H7 (cell line): ENCODE data around the gene DRG2. TPM values are rescaled to one million over a fixed set of nuclear protein-coding genes. Genes with fewer than 3 reads are reported as not detected.

Experiments
- DNase-seq: peaks from one replicate; pipeline ENCODE4 v3.0.0; 2012
- H3K27me3 ChIP-seq: 2 replicates; pipeline ENCODE4 v1.6.0; 2011; ENCODE audit warnings: mild to moderate bottlenecking, low read length; ENCODE audit not compliant: control insufficient read depth, insufficient read depth
- H3K36me3 ChIP-seq: replicated peaks from 2 replicates; pipeline ENCODE4 v1.5.1; 2011; ENCODE audit warnings: low read length; ENCODE audit not compliant: control insufficient read depth, insufficient read depth
- H3K4me3 ChIP-seq: 2 replicates; pipeline ENCODE4 v1.5.1; 2011; ENCODE audit warnings: low read depth, mild to moderate bottlenecking, control low read depth, low read length, moderate library complexity; ENCODE audit not compliant: insufficient read depth
- total RNA-seq: library from RNA; depleted of rRNA; stranded (reverse); fragments of >200 nt; shearing (Covaris generic); gene quantifications from 2 replicates; pipeline ENCODE4 v1.2.3, GENCODE V29; 2014

DRG2 gene
- total RNA-seq, 1 experiment from 2014 or later: 66.4 TPM

DNA sequence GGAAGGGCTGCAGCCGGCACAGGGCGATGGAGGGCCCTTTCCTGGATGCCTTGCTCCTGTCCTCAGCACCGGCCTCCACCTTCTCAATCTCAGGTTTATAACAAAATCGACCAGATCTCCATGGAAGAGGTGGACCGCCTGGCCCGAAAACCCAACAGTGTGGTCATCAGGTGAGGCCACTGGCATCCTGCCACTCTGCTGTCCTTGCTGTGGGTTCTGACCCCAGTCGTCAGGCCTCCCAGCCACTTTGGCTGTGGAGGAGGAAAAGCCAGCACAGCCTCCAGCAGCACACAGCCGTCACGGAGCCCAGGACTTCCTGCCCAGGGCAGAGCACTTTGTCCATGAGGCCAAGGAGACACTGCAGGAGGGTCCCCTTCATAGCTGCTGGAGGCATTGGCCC lies 14.1 kb downstream of the DRG2 start:
- Histone ChIP-seq H3K4me3 (no peak overlapping the region), H3K27me3 (no peaks in the 10 kb centered on the region), H3K36me3 (peaks cover 16% of the 10 kb centered on the region)
- DNase-seq: no peak

DNA sequence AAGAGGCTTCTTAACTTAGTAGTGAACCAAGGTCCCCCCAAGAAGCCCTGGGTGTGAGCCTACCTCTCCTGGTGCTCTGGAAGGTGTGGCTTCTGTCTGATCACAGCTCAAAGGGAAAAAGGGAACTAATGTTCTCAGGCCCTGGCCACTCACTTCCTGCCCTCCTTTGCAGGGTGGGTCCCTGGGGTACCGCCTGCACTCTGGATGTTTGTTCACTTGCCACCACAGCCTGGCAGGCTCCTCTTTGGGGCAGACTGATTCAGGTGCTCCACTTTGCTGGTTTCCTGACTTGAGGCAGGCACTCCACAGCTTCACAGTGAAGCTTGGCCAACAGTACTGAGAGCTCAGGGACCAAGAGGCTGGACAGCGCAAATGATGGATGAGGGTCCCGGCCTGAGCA lies 14.9 kb downstream of the DRG2 start:
- peaks cover 16% of the 10 kb centered on the region for H3K36me3 ChIP-seq
- no peak overlapping the region for H3K4me3 ChIP-seq
- no peaks in the 10 kb centered on the region for H3K27me3 ChIP-seq
- DNase-seq: no peak

DNA sequence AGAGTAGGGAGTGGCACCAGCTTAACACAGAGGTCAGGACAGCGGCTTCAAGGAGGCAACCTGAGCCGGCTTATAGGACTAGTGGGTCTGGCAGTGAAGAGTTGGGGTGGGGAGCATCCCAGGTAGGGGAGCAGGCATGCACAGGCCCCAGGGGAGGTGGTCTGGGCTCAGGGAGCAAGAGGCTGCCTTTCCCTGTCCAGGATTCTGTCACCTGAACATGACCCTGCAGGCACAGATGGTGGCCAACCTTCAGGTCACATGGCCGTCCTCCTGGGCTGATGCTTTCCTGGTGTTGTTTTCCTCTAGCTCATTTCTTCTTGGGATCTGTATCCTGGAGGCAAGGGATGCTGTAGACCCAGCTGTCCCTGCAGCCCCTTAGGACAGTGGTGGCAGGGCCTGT lies 17.3 kb downstream of the DRG2 start:
- Histone ChIP-seq H3K27me3 (no peaks in the 10 kb centered on the region), H3K36me3 (peaks cover 14% of the 10 kb centered on the region), H3K4me3 (no peak overlapping the region)
- DNase-seq: no peak

DNA sequence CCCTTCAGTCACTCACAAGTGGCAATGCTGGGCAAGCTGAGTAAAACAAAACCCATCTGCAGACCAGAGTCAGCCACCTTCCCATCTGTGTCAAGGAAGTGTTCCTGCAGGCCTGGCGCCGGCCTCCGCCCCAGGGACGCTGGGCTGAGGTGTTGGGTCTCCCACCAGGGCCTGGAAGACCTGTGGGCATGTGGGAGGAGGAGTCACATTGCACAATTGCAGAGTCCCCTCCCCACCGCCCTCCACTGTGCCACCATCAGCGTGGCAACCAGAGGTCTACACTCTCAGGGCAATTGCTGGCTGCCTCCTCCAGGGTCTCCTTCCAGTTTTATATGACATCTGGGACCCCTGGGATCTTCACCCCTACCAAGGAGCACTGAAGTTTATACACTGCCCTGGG lies 17.8 kb downstream of the DRG2 start:
- Histone ChIP-seq H3K4me3 (no peak overlapping the region), H3K36me3 (peaks cover 13% of the 10 kb centered on the region)

DNA sequence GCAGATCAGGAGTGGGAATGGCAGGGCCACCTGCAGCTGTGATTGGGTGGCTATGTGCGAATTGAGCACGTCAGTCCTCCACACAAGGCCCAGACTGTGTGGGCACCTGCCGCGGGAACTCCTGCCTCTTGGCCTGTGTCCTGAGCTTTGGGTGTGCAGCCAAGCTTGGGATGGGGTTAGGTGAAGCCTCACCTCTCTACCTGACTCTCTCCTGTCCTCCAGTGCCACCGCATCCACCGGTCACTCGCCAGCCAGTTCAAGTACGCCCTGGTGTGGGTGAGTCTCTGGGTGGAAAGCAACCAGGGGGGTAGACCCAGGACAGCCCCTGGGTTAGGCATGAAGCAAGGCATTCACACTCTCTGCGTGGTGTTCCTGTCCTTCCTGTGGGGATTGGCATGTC lies 18.5 kb downstream of the DRG2 start:
- no peak for DNase-seq
- Histone ChIP-seq H3K4me3 (no peak overlapping the region), H3K27me3 (no peaks in the 10 kb centered on the region), H3K36me3 (peaks cover 13% of the 10 kb centered on the region)

More for the DNA sequence above, 17.8 kb downstream of the DRG2 start:
- H3K27me3 ChIP-seq: no peaks in the 10 kb centered on the region
- DNase-seq: no peak

DNA sequence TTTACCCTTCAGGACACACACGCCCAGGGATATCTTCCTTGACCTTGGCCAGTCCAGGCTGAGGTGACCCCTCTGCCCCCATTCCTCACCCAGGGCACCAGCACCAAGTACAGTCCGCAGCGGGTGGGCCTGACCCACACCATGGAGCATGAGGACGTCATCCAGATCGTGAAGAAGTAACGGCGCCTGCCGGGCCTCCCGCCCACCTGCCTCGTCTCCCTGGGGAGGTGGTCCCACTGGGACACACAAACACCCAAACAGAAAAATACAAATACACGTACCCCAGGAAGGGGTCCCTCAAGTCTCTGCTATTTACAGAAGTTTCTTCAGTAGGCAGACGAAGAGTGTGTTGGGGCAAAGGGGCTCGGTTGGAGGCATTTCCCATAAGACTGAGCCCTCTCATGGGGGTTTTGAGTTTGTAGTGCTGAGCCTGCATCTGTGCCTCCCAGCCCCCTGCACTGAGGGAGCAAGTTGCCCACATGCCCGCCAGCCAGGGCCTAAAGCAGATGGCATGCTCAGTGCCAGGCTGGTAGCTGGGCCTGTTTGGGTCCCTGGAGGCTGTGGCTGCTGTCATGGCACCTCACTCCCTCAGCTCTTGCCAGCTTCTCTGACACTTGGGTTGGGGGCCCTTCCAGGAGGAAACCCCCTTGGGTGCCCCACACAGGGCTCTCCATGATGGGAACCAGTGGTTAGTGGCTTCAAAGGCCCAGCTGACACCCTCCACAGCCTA lies 19.5 kb downstream of the DRG2 start:
- no peak overlapping the region for H3K4me3 ChIP-seq
- H3K27me3 ChIP-seq: no peaks in the 10 kb centered on the region
- DNase-seq: no peak
- H3K36me3 ChIP-seq: peaks cover 11% of the 10 kb centered on the region

DNA sequence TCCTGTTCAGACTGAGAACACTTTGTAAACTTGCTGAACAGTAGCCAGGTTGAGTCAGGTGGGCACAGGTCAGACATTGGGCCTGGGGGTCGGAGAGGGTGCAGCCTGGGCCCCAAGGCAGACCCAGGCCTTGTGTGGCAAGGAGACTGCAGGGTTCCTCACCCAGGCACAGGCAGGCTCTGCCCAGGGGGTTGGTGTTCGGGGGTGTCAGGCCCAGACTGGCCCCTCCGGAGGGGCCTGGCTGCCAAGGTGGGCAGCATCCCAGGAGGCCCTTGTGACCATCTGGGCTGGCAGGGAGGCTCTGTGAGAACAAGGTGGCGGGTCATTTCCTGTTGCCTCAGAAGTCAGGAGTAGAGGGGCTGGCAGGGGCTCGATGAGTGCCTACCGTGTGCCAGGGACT lies 20.2 kb downstream of the DRG2 start:
- Histone ChIP-seq H3K27me3 (no peaks in the 10 kb centered on the region), H3K4me3 (no peak overlapping the region), H3K36me3 (peaks cover 11% of the 10 kb centered on the region)
- DNase-seq: no peak

DNA sequence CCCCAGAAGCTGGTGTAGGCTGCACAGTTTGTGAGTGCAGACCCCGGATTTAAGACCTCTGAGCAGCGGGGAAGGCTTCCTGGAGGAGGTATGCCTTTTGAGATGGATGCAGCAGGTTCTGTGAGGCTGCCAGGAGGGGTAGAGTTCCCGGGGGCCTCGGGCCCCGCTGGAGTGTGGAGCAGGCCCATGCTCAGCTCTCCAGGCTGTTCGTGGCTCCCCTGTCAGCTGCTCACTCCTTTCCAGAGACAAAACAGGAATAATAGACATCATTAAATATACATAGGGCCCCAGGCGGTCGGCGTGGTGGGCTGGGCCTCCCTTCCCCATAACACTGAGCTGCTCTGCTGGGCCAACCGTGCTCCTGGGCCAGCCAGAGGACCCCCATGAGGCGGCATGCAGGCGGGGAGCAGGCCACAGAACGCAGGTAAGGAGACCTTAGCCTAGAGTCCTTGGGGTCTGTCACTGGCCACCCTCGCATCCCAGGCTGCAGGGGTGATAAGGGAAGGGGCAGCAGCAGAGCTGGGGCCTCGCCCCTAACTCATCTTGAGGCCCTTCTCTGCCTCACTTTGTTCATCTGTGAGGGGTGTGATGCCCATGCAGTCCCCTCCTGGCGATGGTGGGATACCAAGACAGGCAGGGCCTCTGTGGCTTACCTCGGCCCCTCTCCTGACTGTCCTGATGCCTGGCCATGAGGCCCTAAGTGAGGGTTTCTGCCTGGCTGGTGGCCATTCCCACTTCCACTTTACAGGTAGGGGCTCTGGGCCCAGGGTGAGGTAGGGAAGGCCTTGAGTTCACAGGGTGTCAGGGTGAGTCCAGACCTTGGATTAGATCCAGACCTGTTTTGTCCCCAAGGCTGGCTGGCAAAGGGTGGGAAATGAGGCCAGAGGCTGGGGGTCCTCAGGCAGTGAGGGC lies 20.9 kb downstream of the DRG2 start, which contains the start of gene MYO15A:
Gene MYO15A (plus strand): TSS at position 356 of the 912 bp plus-strand sequence. CDS start 10,045 bp downstream, outside the sequence.
- no peak for DNase-seq
- Histone ChIP-seq H3K27me3 (no peaks in the 10 kb centered on the region), H3K4me3 (no peak within 1 kb of the TSS), H3K36me3 (peaks cover 11% of the 10 kb centered on the region)

DNA sequence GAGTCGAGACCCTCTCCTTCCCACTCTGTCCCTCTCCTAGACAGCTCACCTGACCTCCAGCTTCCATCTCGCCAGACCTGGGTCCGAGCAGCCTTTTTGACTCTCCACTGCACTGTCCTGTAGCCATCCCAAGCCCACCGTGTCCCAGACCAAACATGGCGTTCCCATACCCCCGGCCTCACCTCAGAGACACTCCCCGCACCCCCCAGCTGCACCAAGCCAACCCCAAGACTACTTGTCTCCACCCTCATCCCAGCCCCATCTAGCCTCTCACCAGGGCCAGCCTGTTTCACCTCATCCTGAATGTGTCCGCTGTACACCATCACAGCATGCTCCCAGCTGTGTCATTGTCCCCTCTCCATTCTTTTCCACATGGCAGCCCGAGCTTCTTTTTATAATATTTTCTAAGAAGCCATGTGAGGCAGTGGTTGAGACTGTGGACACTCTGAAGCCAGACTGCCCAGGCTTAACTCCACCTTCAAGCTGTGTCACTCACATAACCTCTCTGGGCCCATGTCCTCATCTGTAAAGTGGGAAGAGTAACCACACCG lies 22.3 kb downstream of the DRG2 start:
- DNase-seq: no peak
- Histone ChIP-seq H3K4me3 (no peak overlapping the region), H3K27me3 (no peaks in the 10 kb centered on the region), H3K36me3 (peaks cover 6% of the 10 kb centered on the region)

DNA sequence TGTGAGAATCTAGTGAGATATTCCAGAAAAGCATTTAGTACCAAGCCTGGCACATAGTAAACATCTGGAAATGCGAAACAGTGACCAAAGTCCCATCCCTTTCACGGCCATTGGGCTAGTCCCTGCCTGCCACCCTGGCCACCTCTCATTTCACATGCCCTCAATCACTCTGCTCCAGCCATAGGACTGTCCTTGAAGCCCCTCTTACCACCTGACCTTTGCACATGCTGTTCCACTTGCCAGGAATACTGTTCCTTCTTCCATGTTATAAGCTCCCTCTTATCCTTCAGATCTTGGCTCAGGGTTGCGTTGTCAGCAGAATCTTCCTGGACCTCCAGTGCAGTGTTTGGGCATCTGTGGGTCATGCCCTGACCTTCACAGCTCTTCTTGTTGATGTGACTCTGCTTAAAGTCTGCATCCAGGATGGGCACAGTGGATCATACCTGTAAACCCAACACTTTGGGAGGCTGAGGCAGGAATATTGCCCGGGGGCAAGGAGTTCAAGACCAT lies 22.9 kb downstream of the DRG2 start:
- peaks cover 6% of the 10 kb centered on the region for H3K36me3 ChIP-seq
- no peak for DNase-seq
- H3K27me3 ChIP-seq: no peaks in the 10 kb centered on the region
- no peak overlapping the region for H3K4me3 ChIP-seq

DNA sequence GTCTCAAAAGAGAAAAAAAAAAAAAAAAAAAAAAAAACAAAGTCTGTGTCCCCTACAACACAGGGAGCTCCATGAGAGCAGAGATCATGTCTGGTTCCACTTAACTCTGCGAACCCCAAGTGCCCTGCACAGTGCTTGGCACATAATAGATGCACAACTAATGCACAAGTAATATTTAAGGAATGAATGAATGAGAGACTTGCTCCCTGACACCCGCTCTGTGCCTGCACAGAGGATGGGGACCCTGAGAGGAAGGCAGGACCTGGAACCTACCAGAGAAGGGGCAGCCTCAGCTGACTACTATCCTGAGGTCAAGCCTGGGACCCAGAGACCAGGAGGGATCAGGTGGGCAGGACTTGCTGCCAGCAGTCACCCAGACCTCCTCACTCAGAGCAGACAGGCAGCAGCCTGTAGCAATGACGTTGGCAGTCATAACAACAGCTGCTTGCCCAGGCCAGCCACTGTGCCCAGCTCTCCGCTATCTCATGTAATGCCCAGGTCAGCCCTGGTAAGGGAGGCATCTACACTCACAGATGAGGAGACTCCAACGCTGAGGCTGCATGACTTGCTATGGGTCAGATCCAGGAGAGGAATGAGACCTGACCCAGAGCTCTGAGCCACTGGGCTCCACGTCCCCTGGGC lies 23.7 kb downstream of the DRG2 start:
- no peak for DNase-seq
- H3K27me3 ChIP-seq: no peaks in the 10 kb centered on the region
- no peaks in the 10 kb centered on the region; the same call in 1 of the 2 replicates for H3K36me3 ChIP-seq
- no peak overlapping the region for H3K4me3 ChIP-seq

DNA sequence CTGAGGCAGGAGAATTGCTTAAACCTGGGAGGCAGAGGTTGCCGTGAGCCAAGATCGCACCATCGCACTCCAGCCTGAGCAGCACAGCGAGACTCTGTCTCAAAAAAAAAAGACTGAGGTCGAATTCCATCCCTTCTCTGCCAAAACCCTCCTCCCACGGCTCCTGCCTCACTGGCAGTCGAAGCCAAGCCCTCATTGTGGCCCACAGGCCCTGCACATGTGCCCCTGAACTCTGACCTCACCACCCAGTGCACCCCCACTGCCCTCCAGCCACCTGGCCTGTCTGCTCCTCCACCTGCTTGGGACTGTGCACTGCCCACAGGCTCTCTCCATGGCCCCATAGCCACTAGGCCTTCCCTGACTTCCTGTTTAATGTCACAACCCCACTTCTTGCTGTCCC lies 27.8 kb downstream of the DRG2 start:
- DNase-seq: no peak
- Histone ChIP-seq H3K4me3 (no peak overlapping the region), H3K36me3 (no peaks in the 10 kb centered on the region), H3K27me3 (no peaks in the 10 kb centered on the region)

DNA sequence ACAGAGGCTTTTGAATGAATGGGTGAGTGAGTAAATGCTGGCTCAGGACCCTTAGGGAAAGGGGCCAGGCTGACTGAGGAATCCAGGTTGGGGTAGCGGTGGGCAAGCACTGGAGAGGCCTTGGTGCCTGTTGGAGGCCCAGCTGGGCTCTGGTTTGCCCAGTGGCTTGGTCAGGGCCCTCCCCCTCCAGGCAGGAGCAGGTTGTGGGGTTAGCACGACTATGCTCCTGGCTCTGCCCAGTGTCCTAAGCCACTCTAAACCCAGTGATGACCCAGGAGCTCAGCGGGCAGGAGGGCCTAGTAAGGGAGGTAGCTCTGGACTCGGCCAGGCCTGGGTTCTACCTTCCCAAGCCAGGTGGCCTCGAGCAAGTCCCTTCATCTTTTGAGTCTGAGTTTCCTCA lies 28.3 kb downstream of the DRG2 start:
- H3K36me3 ChIP-seq: no peaks in the 10 kb centered on the region
- no peaks in the 10 kb centered on the region for H3K27me3 ChIP-seq
- H3K4me3 ChIP-seq: no peak overlapping the region
- no peak for DNase-seq

DNA sequence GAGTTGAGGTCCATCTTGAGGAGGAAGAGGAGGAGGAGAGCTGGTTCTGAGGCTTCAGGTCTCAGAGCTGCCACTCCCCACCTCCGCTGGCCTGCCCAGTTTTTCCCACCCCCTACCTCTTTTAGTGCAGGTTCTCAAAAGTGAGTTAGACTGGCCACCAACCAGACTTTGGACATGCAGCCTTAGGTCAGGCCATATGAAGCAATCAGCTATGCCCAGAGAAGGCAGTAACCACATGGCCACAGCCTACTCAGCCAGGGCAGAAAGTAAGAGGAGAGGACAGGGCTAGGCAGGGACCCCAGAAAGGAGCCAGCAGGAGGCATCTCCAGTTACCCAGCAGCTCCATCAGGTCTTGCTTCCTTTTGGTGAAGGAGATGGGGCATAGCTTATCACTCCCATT lies 29.8 kb downstream of the DRG2 start:
- H3K27me3 ChIP-seq: no peaks in the 10 kb centered on the region
- no peak overlapping the region for H3K4me3 ChIP-seq
- no peak for DNase-seq
- H3K36me3 ChIP-seq: no peaks in the 10 kb centered on the region
